HCT116 (cell line): ENCODE measurements around the gene RAMP3. TPM values are rescaled to one million over a fixed set of nuclear protein-coding genes. Genes with fewer than 3 reads are reported as not detected.

ENCODE experiments used
- ATAC-seq: fragments of 200-7000 bp; cut with Tn5 transposase; 2 replicates; pipeline ENCODE4 v1.9.1; 2020; ENCODE audit warnings: mild to moderate bottlenecking, moderate library complexity
- BruUV-seq: library from RNA; stranded (reverse); fragments of 400-500 nt; replicated peaks from 2 replicates; lab custom pipeline; 2021; lab: Mats Ljungman, UMichigan
- CTCF ChIA-PET: fragments of 300-600 bp; sonication (Branson Sonifier 250); formaldehyde crosslinking; loops from one replicate; lab custom pipeline; 2021; ENCODE audit warnings: antibody characterized with exemption; lab: Charles Lee
- POLR2A ChIA-PET: fragments of 300-600, 350-600 bp; sonication (Branson Sonifier 250); formaldehyde crosslinking; loops from one replicate; lab custom pipeline; 2021; ENCODE audit warnings: antibody characterized with exemption; lab: Charles Lee
- RAD21 ChIA-PET, 2 experiments: fragments of 300-600 bp; sonication (Branson Sonifier 250); formaldehyde crosslinking; loops; one replicate each; lab custom pipeline; 2023; ENCODE audit warnings: low total read pairs in 2 of 2; ENCODE audit not compliant: uncharacterized antibody in 2 of 2, unreplicated experiment in 2 of 2, low non-redundant PET in 1 of 2; lab: Charles Lee
- DNase-seq: peaks from one replicate; pipeline ENCODE4 v3.0.0-alpha.2; 2010; ENCODE audit warnings: low read depth, low spot score
- H2AFZ ChIP-seq: fragments of 200-600 bp; shearing (Covaris generic), sonication (generic); 2 replicates; pipeline ENCODE4 v1.6.1; 2017; ENCODE audit warnings: low read depth, mixed run types, mixed read lengths, antibody characterized with exemption, low read length; ENCODE audit not compliant: poor library complexity, severe bottlenecking
- H3K27ac ChIP-seq: 2 replicates; pipeline ENCODE4 v1.5.1; 2012; ENCODE audit warnings: low read depth, low read length
- H3K27me3 ChIP-seq: fragments of 200-600 bp; sonication (generic); 2 replicates; pipeline ENCODE4 v1.6.1; 2016; ENCODE audit warnings: mixed run types, low read length, mixed read lengths; ENCODE audit not compliant: insufficient read depth
- H3K36me3 ChIP-seq, 2 experiments: fragments of 200-500 bp in 1 of 2; fragments of 200-600 bp in 1 of 2; sonication (Bioruptor generic) in 1 of 2; sonication (generic) in 1 of 2; 2 replicates each; pipeline versions ENCODE4 v1.5.1 to v1.6.1; 2014 to 2016; ENCODE audit warnings: low read length in 2 of 2, inconsistent platforms in 1 of 2, mixed read lengths in 1 of 2, mixed run types in 1 of 2; ENCODE audit not compliant: insufficient read depth in 2 of 2, control insufficient read depth in 1 of 2
- H3K4me1 ChIP-seq, 2 experiments: fragments of 200-600 bp in 1 of 2; sonication (generic) in 1 of 2; 2 replicates each; pipeline versions ENCODE4 v1.5.1 to v1.6.1; 2012 to 2017; ENCODE audit warnings: low read length in 2 of 2, inconsistent platforms in 1 of 2, mild to moderate bottlenecking in 1 of 2, mixed read lengths in 1 of 2, mixed run types in 1 of 2, moderate library complexity in 1 of 2; ENCODE audit not compliant: insufficient read depth in 2 of 2, control insufficient read depth in 1 of 2
- H3K4me2 ChIP-seq: fragments of 200-600 bp; sonication (generic); 2 replicates; pipeline ENCODE4 v1.6.1; 2017; ENCODE audit warnings: mixed run types, low read length, mixed read lengths
- H3K4me3 ChIP-seq, 2 experiments: fragments of 200-600 bp in 1 of 2; sonication (generic) in 1 of 2; replicated peaks in 1 of 2; 2 replicates each; pipeline ENCODE4 v1.5.1; 2011 to 2016; ENCODE audit warnings: low read length in 2 of 2, control low read depth in 1 of 2, low read depth in 1 of 2, mild to moderate bottlenecking in 1 of 2, mixed read lengths in 1 of 2, mixed run types in 1 of 2
- H3K79me2 ChIP-seq: fragments of 200-600 bp; sonication (generic); 2 replicates; pipeline ENCODE4 v1.6.1; 2017; ENCODE audit warnings: mild to moderate bottlenecking, mixed run types, low read length, moderate library complexity, mixed read lengths; ENCODE audit not compliant: insufficient read depth
- H3K9ac ChIP-seq: fragments of 200-600 bp; sonication (generic); 2 replicates; pipeline ENCODE4 v1.6.1; 2016; ENCODE audit warnings: low read length, mixed read lengths
- H3K9me2 ChIP-seq: fragments of 200-600 bp; sonication (generic), shearing (Covaris generic); 2 replicates; pipeline ENCODE4 v1.6.1; 2017; ENCODE audit warnings: mixed run types, mild to moderate bottlenecking, moderate library complexity; ENCODE audit not compliant: insufficient read depth
- H3K9me3 ChIP-seq, 2 experiments: fragments of 200-500 bp in 1 of 2; fragments of 200-600 bp in 1 of 2; sonication (Bioruptor generic) in 1 of 2; sonication (generic) in 1 of 2; 2 replicates each; pipeline ENCODE4 v1.6.1; 2014 to 2017; ENCODE audit warnings: low read length in 2 of 2, mixed read lengths in 2 of 2, inconsistent platforms in 1 of 2, low read depth in 1 of 2, mild to moderate bottlenecking in 1 of 2, mixed run types in 1 of 2, moderate library complexity in 1 of 2; ENCODE audit not compliant: control insufficient read depth in 1 of 2, insufficient read depth in 1 of 2
- H4K20me1 ChIP-seq: fragments of 200-600 bp; sonication (generic), shearing (Covaris generic); 2 replicates; pipeline ENCODE4 v1.6.1; 2017; ENCODE audit warnings: mixed run types, mild to moderate bottlenecking, moderate library complexity; ENCODE audit not compliant: insufficient read depth
- ATF3 ChIP-seq: IDR thresholded peaks from 2 replicates; pipeline ENCODE4 v1.6.1; 2012
- CBX3 ChIP-seq: IDR thresholded peaks from 2 replicates; pipeline ENCODE4 v1.6.1; 2012; ENCODE audit warnings: low read depth
- CEBPB ChIP-seq: IDR thresholded peaks from 2 replicates; pipeline ENCODE4 v1.6.1; 2012; ENCODE audit warnings: low read depth
- CTCF ChIP-seq, 3 experiments: fragments of 200-600 bp in 1 of 3; sonication (generic) in 1 of 3; IDR thresholded peaks in 2 of 3; conservative IDR thresholded peaks in 1 of 3; 2 replicates each; pipeline ENCODE4 v1.5.1; 2012 to 2017; ENCODE audit warnings: low read depth in 2 of 3, low read length in 2 of 3, antibody characterized with exemption in 1 of 3, borderline replicate concordance in 1 of 3, control low read depth in 1 of 3, mild to moderate bottlenecking in 1 of 3, mixed read lengths in 1 of 3, mixed run types in 1 of 3, moderate library complexity in 1 of 3; ENCODE audit not compliant: insufficient read depth in 1 of 3
- EGR1 ChIP-seq: IDR thresholded peaks from 2 replicates; pipeline ENCODE4 v1.6.1; 2012; ENCODE audit warnings: low read depth
- ELF1 ChIP-seq: IDR thresholded peaks from 2 replicates; pipeline ENCODE4 v1.6.1; 2012; ENCODE audit warnings: low read depth, borderline replicate concordance
- EZH2 ChIP-seq: fragments of 200-600 bp; sonication (generic); IDR thresholded peaks from 2 replicates; pipeline ENCODE4 v1.6.1; 2017; ENCODE audit warnings: antibody characterized with exemption, mixed run types
- FOSL1 ChIP-seq: IDR thresholded peaks from 2 replicates; pipeline ENCODE4 v1.6.1; 2012; ENCODE audit warnings: low read depth
- JUND ChIP-seq: IDR thresholded peaks from 2 replicates; pipeline ENCODE4 v1.6.1; 2012
- MAX ChIP-seq: IDR thresholded peaks from 2 replicates; pipeline ENCODE4 v1.6.1; 2012
- POLR2A ChIP-seq: IDR thresholded peaks from 2 replicates; pipeline ENCODE4 v1.7.0; 2011; ENCODE audit warnings: borderline replicate concordance; ENCODE audit not compliant: insufficient read depth, insufficient read length; ENCODE audit errors: extremely low read depth
- POLR2AphosphoS5 ChIP-seq: IDR thresholded peaks from 2 replicates; pipeline ENCODE4 v1.6.1; 2011; ENCODE audit warnings: mild to moderate bottlenecking, low read depth, low read length, moderate library complexity
- REST ChIP-seq: IDR thresholded peaks from 2 replicates; pipeline ENCODE4 v1.6.1; 2012; ENCODE audit warnings: low read depth
- SIN3A ChIP-seq: IDR thresholded peaks from 2 replicates; pipeline ENCODE4 v1.6.1; 2012; ENCODE audit warnings: low read depth
- SP1 ChIP-seq: IDR thresholded peaks from 2 replicates; pipeline ENCODE4 v1.6.1; 2012; ENCODE audit warnings: low read depth
- SRF ChIP-seq: IDR thresholded peaks from 2 replicates; pipeline ENCODE4 v1.6.1; 2012; ENCODE audit warnings: low read depth
- YY1 ChIP-seq: IDR thresholded peaks from 2 replicates; pipeline ENCODE4 v1.6.1; 2011; ENCODE audit warnings: low read length, low read depth, moderate library complexity, mild to moderate bottlenecking; ENCODE audit not compliant: insufficient replicate concordance; ENCODE audit errors: extremely low read depth
- ZBTB33 ChIP-seq: IDR thresholded peaks from 2 replicates; pipeline ENCODE4 v1.6.1; 2011; ENCODE audit warnings: mild to moderate bottlenecking, low read length, moderate library complexity; ENCODE audit not compliant: insufficient replicate concordance; ENCODE audit errors: extremely low read depth
- ZFX ChIP-seq: fragments of 450-650 bp; IDR thresholded peaks from 2 replicates; pipeline ENCODE4 v1.6.1; 2017
- ZNF274 ChIP-seq: fragments of 200-500 bp; sonication (Bioruptor generic); IDR thresholded peaks from 2 replicates; pipeline ENCODE4 v1.6.1; 2014; ENCODE audit warnings: mild to moderate bottlenecking, low read depth, low read length, inconsistent platforms
- intact Hi-C: fragments of 100-400 bp; cut with micrococcal nuclease; formaldehyde crosslinking; loops from 2 replicates; pipeline ENCODE4 v1.10.0; 2022
- total RNA-seq: library from RNA; stranded (reverse); gene quantifications from one replicate; pipeline ENCODE4 v1.2.1, GENCODE V29; 2021; ENCODE audit not compliant: unreplicated experiment

The RAMP3 gene
- total RNA-seq, 1 experiment from 2014 or later, result not detected

GRCh38 chr7:45193828-45194227 is 36.2 kb downstream of the RAMP3 start:
- Histone ChIP-seq H3K4me2 (no peak overlapping the region), H3K27me3 (peaks cover 6% of the 10 kb centered on the region), H3K79me2 (no peaks in the 10 kb centered on the region), H2AFZ (no peak overlapping the region), H3K36me3 (no peaks in the 10 kb centered on the region), H3K9ac (no peak overlapping the region), H3K4me1 (no peaks in the 10 kb centered on the region), H3K27ac (no peak overlapping the region), H3K4me3 (no peak overlapping the region), H3K9me2 (no peaks in the 10 kb centered on the region), H4K20me1 (no peaks in the 10 kb centered on the region), H3K9me3 (no peaks in the 10 kb centered on the region)
- intact Hi-C loops, result no loop called here
- RAD21 ChIA-PET, result no interaction called here
- no peak for DNase-seq
- no peak for ATAC-seq
- POLR2A ChIA-PET, result no interaction called here
- TF ChIP-seq CEBPB (no peak), REST (no peak), POLR2AphosphoS5 (no peak), SRF (no peak), ZNF274 (no peak), EGR1 (no peak), FOSL1 (no peak), SP1 (no peak), CBX3 (no peak), SIN3A (no peak), ZBTB33 (no peak), JUND (no peak), ZFX (no peak), CTCF (IDR thresholded peaks at IDR 0.05 in 2 of 3, conservative IDR thresholded peaks at IDR 0.05 in 1 of 3; ENCODE audit: borderline replicate concordance in 1 of 3, insufficient read depth in 1 of 3, low read depth in 2 of 3, low read length in 2 of 3) (no peak), MAX (no peak), EZH2 (no peak), YY1 (no peak), ATF3 (no peak), POLR2A (no peak), ELF1 (no peak)
- BruUV-seq, result no TSS peak
- CTCF ChIA-PET, result no interaction called here
